Measurements from ENCODE around the gene LRP6.

The LRP6 gene

GRCh38 chr12:12282202-12282601 is 15.4 kb upstream of the LRP6 start:
- no peaks in the 10 kb centered on the region for H3K27me3 ChIP-seq (replicated peaks; ENCODE audit: control insufficient read depth, insufficient read depth, low read length)
- H3K4me3 ChIP-seq (replicated peaks; ENCODE audit: low read depth, low read length): no peak overlapping the region
- H3K36me3 ChIP-seq (ENCODE audit: control insufficient read depth, insufficient read depth, low read length): no peaks in the 10 kb centered on the region
- DNase-seq (ENCODE audit: extremely low read depth, insufficient read length): no peak
- TF ChIP-seq CTCF (IDR thresholded peaks at IDR 0.05; ENCODE audit: insufficient read depth, low read length, poor library complexity, severe bottlenecking): no peak

DNA sequence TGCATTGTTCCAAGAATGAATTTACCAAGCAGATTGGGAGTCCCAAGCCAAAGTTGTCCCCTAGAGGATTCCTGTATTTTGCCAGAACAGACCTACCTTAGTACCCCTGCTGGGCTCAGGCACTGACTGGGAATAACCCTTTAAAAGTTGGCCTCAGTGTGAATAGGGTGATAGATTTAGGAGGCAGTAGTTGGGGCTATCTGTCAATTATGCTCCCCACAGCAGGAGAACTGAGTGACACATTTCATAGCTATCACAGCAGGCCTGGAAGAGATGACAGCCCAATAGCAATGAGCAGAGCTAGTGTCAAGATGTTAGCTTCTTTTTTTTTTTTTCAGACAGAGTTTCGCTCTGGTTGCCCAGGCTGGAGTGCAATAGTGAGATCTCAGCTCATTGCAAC is 14.3 kb upstream of the LRP6 start:
- no peak for TF ChIP-seq CTCF (IDR thresholded peaks at IDR 0.05; ENCODE audit: insufficient read depth, low read length, poor library complexity, severe bottlenecking)
- Histone ChIP-seq H3K27me3 (replicated peaks; ENCODE audit: control insufficient read depth, insufficient read depth, low read length) (no peaks in the 10 kb centered on the region), H3K36me3 (ENCODE audit: control insufficient read depth, insufficient read depth, low read length) (no peaks in the 10 kb centered on the region), H3K4me3 (replicated peaks; ENCODE audit: low read depth, low read length) (no peak overlapping the region)
- DNase-seq (ENCODE audit: extremely low read depth, insufficient read length): no peak

- no peak for DNase-seq (ENCODE audit: extremely low read depth, insufficient read length)
- no peak for TF ChIP-seq CTCF (IDR thresholded peaks at IDR 0.05; ENCODE audit: insufficient read depth, low read length, poor library complexity, severe bottlenecking)
- Histone ChIP-seq H3K4me3 (replicated peaks; ENCODE audit: low read depth, low read length) (no peak overlapping the region), H3K27me3 (replicated peaks; ENCODE audit: control insufficient read depth, insufficient read depth, low read length) (no peaks in the 10 kb centered on the region), H3K36me3 (ENCODE audit: control insufficient read depth, insufficient read depth, low read length) (no peaks in the 10 kb centered on the region)
Measured at GRCh38 chr12:12278899-12279298, 12.1 kb upstream of the LRP6 start.

DNA sequence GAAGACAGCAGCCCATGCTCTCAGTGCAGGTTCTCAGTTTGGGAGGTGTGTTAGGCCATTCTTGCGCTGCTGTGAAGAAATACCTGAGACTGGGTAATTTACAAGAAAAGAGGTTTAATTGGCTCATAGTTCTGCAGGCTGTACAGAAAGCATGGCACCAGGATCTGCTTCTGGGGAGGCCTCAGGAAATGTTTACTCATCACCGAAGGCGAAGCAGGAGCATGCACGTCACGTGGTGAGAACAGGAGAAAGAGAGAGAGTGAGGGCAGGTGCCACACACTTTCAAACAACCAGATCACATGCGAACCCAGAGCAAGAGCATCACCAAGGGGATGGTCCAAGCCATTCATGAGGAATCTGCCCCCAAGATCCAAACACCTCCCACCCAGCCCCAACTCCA is 9.0 kb upstream of the LRP6 start:
- TF ChIP-seq CTCF (IDR thresholded peaks at IDR 0.05; ENCODE audit: insufficient read depth, low read length, poor library complexity, severe bottlenecking): no peak
- H3K27me3 ChIP-seq (replicated peaks; ENCODE audit: control insufficient read depth, insufficient read depth, low read length): no peaks in the 10 kb centered on the region
- no peaks in the 10 kb centered on the region for H3K36me3 ChIP-seq (ENCODE audit: control insufficient read depth, insufficient read depth, low read length)
- no peak for DNase-seq (ENCODE audit: extremely low read depth, insufficient read length)
- no peak overlapping the region for H3K4me3 ChIP-seq (replicated peaks; ENCODE audit: low read depth, low read length)

DNA sequence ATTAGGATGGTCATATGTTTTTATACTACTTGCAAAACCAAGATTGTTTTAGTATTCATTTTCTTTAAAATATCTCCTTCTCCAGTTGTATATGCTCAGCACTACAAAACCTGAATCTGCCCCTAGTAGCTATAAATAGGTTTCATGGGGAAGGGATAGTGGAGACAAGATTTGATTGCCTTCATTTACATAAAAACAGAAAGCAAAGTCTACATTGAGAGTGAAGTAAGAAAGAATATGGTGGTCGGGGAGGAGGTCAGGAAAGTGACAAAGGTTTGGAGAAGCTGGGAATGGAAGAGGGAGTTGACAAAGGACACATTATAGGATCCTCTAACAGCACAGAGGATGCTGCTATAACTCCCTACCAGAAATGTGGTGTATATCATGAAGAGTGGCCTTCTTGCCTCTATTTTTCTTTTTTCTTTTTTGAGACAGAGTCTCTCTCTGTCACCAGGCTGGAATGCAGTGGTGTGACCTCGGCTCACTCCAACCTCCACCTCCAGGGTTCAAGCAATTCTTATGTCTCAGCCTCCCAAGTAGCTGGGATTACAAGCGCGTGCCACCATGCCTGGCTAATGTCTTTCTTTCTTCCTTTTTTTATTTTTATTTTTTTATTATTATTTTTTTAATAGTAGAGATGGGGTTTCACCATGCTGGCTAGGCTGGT is 6.6 kb upstream of the LRP6 start:
- TF ChIP-seq CTCF (IDR thresholded peaks at IDR 0.05; ENCODE audit: insufficient read depth, low read length, poor library complexity, severe bottlenecking): no peak
- Histone ChIP-seq H3K4me3 (replicated peaks; ENCODE audit: low read depth, low read length) (no peak overlapping the region), H3K36me3 (ENCODE audit: control insufficient read depth, insufficient read depth, low read length) (no peaks in the 10 kb centered on the region), H3K27me3 (replicated peaks; ENCODE audit: control insufficient read depth, insufficient read depth, low read length) (no peaks in the 10 kb centered on the region)
- no peak for DNase-seq (ENCODE audit: extremely low read depth, insufficient read length)

- no peak for DNase-seq (ENCODE audit: extremely low read depth, insufficient read length)
- Histone ChIP-seq H3K27me3 (replicated peaks; ENCODE audit: control insufficient read depth, insufficient read depth, low read length) (no peaks in the 10 kb centered on the region), H3K4me3 (replicated peaks; ENCODE audit: low read depth, low read length) (no peak overlapping the region), H3K36me3 (ENCODE audit: control insufficient read depth, insufficient read depth, low read length) (no peaks in the 10 kb centered on the region)
- TF ChIP-seq CTCF (IDR thresholded peaks at IDR 0.05; ENCODE audit: insufficient read depth, low read length, poor library complexity, severe bottlenecking): no peak
Measured at GRCh38 chr12:12272869-12273268, 6.0 kb upstream of the LRP6 start.

All from GM06990 (cell line).